Muscle of back (tissue), 11 donors: ENCODE results near the gene RMND1. TPM values are rescaled to one million over a fixed set of nuclear protein-coding genes. Genes with fewer than 3 reads are reported as not detected.

ENCODE experiments used
- DNase-seq, 3 donors: peaks; one replicate each; pipeline versions ENCODE4 v3.0.0 to v3.0.0-alpha.2; 2013
- polyA plus RNA-seq, 10 donors: library from polyadenylated mRNA; unstranded; fragments of 120-200 nt; gene quantifications; one replicate each; pipeline ENCODE4 v1.2.1, GENCODE V29; 2013; ENCODE audit not compliant: insufficient read length in 10 of 10

Gene RMND1
- polyA plus RNA-seq, 10 donors = 12.8 to 24.4 (median 21.4) TPM

GRCh38 chr6:151425561-151425960, 26.4 kb downstream of the RMND1 start:
- no peak for DNase-seq

- no peak for DNase-seq
Measured at GRCh38 chr6:151422981-151423380, 28.9 kb downstream of the RMND1 start.

- DNase-seq = no peak
Measured at GRCh38 chr6:151417477-151417876, 34.4 kb downstream of the RMND1 start.

GRCh38 chr6:151414641-151415260, 37.2 kb downstream of the RMND1 start:
- no peak for DNase-seq

GRCh38 chr6:151413372-151414145, 38.4 kb downstream of the RMND1 start:
- no peak for DNase-seq

GRCh38 chr6:151412909-151413308, 39.0 kb downstream of the RMND1 start:
- DNase-seq = no peak

- DNase-seq = no peak
Measured at GRCh38 chr6:151409679-151410078, 42.2 kb downstream of the RMND1 start.

- no peak for DNase-seq
Measured at GRCh38 chr6:151409260-151409659, 42.7 kb downstream of the RMND1 start.

- no peak for DNase-seq
Measured at GRCh38 chr6:151408858-151409257, 43.1 kb downstream of the RMND1 start.

GRCh38 chr6:151403919-151404308, 48.0 kb downstream of the RMND1 start:
- no peak for DNase-seq

- DNase-seq = no peak
Measured at GRCh38 chr6:151402228-151402627, 49.7 kb downstream of the RMND1 start.

- peak in 1 of 3 donors; percentile 43 for DNase-seq
Measured at GRCh38 chr6:151400473-151400872, 51.5 kb downstream of the RMND1 start.

GRCh38 chr6:151399679-151400078, 52.2 kb downstream of the RMND1 start:
- DNase-seq = no peak

- DNase-seq = no peak
Measured at GRCh38 chr6:151393410-151393809, 58.5 kb downstream of the RMND1 start.

- DNase-seq = no peak
Measured at GRCh38 chr6:151392427-151392826, 59.5 kb downstream of the RMND1 start.

- peak; percentile 66 to 88 (median 68) for DNase-seq
Measured at GRCh38 chr6:151391471-151392413, 60.2 kb downstream of the RMND1 start, which contains the start of gene ZBTB2. ZBTB2 (minus strand) TSS chr6:151391559; CDS start chr6:151373637, 17,922 bp downstream.

GRCh38 chr6:151390851-151391470, 61.0 kb downstream of the RMND1 start:
- peak; percentile 69 to 93 (median 83) for DNase-seq

- peak; percentile 100 for DNase-seq
Measured at GRCh38 chr6:151390276-151390850, 61.6 kb downstream of the RMND1 start.

- peak in 1 of 3 donors; percentile 65 for DNase-seq
Measured at GRCh38 chr6:151389618-151390275, 62.2 kb downstream of the RMND1 start.

- DNase-seq = peak in 1 of 3 donors; percentile 27
Measured at GRCh38 chr6:151388997-151389617, 62.8 kb downstream of the RMND1 start.
